ENCODE measurements around the gene PFKL.

- TF ChIP-seq POLR2A (IDR thresholded peaks at IDR 0.05; ENCODE audit: low read depth, low read length): no peak
- no peak for TF ChIP-seq POLR2AphosphoS5 (IDR thresholded peaks at IDR 0.05; ENCODE audit: low read depth, low read length)
- TF ChIP-seq SPI1 (IDR thresholded peaks at IDR 0.05; ENCODE audit: low read depth, low read length): no peak
- no peak for TF ChIP-seq TAF1 (IDR thresholded peaks at IDR 0.05; ENCODE audit: low read depth, low read length)
- no peak for TF ChIP-seq POU2F2 (IDR thresholded peaks at IDR 0.05; ENCODE audit: low read depth, low read length)
- no peak for TF ChIP-seq PAX5 (IDR thresholded peaks at IDR 0.05; ENCODE audit: insufficient read depth, low read length, severe bottlenecking)
Observed at GRCh38 chr21:44352253-44352860, 52.5 kb downstream of the PFKL start.

Data from GM12891 (cell line).